Heart left ventricle (tissue), 16 donors: ENCODE measurements around the gene SELENON. TPM values are rescaled to one million over a fixed set of nuclear protein-coding genes. Genes with fewer than 3 reads are reported as not detected.

Experiments
- ATAC-seq, 4 donors: fragments of 200-7000 bp; cut with Tn5 transposase; one replicate each; pipeline ENCODE4 v1.9.1; 2020 to 2022; ENCODE audit warnings: moderate library complexity in 4 of 4, mild to moderate bottlenecking in 3 of 4, moderate number of reproducible peaks in 1 of 4
- DNase-seq, 5 donors: peaks; one replicate each; pipeline ENCODE4 v3.0.0-alpha.2; 2020
- H3K27ac ChIP-seq, 12 donors: fragments of 200-600 bp; sonication (generic) in 4 of 12; one replicate each; pipeline versions ENCODE4 v1.5.0 to v1.8.0; 2016 to 2022; ENCODE audit warnings: mild to moderate bottlenecking in 2 of 12
- H3K27me3 ChIP-seq, 9 donors: fragments of 200-600 bp; sonication (generic) in 2 of 9; one replicate each; pipeline versions ENCODE4 v1.5.1 to v1.8.0; 2016 to 2022; ENCODE audit warnings: mild to moderate bottlenecking in 3 of 9
- H3K36me3 ChIP-seq, 9 donors: fragments of 200-600 bp; sonication (generic) in 2 of 9; one replicate each; pipeline versions ENCODE4 v1.5.0 to v1.8.0; 2018 to 2022; ENCODE audit warnings: mild to moderate bottlenecking in 2 of 9
- H3K4me1 ChIP-seq, 12 donors: fragments of 200-600 bp; sonication (generic) in 4 of 12; one replicate each; pipeline versions ENCODE4 v1.5.0 to v1.8.0; 2016 to 2022; ENCODE audit warnings: mild to moderate bottlenecking in 3 of 12
- H3K4me3 ChIP-seq, 12 donors: fragments of 200-600 bp; sonication (generic) in 4 of 12; one replicate each; pipeline versions ENCODE4 v1.5.0 to v1.8.0; 2017 to 2022; ENCODE audit warnings: mild to moderate bottlenecking in 9 of 12, moderate library complexity in 4 of 12
- H3K9me3 ChIP-seq, 12 donors: fragments of 200-600 bp; sonication (generic) in 4 of 12; one replicate each; pipeline versions ENCODE4 v1.5.0 to v1.8.0; 2016 to 2022; ENCODE audit warnings: mild to moderate bottlenecking in 1 of 12
- POLR2A ChIP-seq, 2 donors: fragments of 450-650 bp; IDR thresholded peaks; one replicate each; pipeline ENCODE4 v1.6.1; 2017; ENCODE audit warnings: antibody characterized with exemption in 2 of 2, mild to moderate bottlenecking in 2 of 2, moderate library complexity in 2 of 2
- WGBS, 4 donors: extraction: QIAGEN DNeasy Blood & Tissue Kit in 2 of 4; methylation state at CpG; one replicate each; pipeline versions ENCODE4 v1.1.5 to v1.1.7; 2013 to 2018; 5-methylcytosine and 5-hydroxymethylcytosine counted together
- intact Hi-C, 10 donors: fragments of 100-400 bp; cut with DNase I; formaldehyde crosslinking; loops; one replicate each; pipeline versions ENCODE4 v1.11.1 to v1.14.2; 2022
- polyA plus RNA-seq, 2 donors: library from polyadenylated mRNA; stranded (reverse); fragments of 200-250 nt; gene quantifications; one replicate each; pipeline ENCODE4 v1.2.3, GENCODE V29; 2013
- total RNA-seq, 9 donors: library from RNA; depleted of rRNA in 2 of 9; stranded (reverse); fragments of >200 nt in 2 of 9; fragmentation: NEBNext Ultra II Directional in 3 of 9; extraction: Animal tissue kit (Norgen Biotek cat#: 25700) in 3 of 9; gene quantifications; one replicate each; pipeline versions ENCODE4 v1.1.0 to v1.2.4, GENCODE V29; 2016 to 2023
- TF ChIP-seq, protein P1 (sequence below), 12 donors: fragments of 200-600 bp; sonication (generic) in 4 of 12; IDR thresholded peaks; one replicate each; pipeline versions ENCODE4 v1.5.0 to v1.8.0; 2018 to 2022; ENCODE audit warnings: antibody characterized with exemption in 12 of 12, mild to moderate bottlenecking in 5 of 12
- donor health status: ischemic (EF 13 %, LVEDD 7.1; RV severe dilation, severe dysfunction).
- donor health status: healthy with polysubstance abuse.
- donor health status: DM: no; HTN: yes; CAD: no.
- donor health status: DM: no; HTN: no; CAD: no.
- donor health status: ischemic (EF 25% LVEDD 6.9; RV normal size, moderate dysfunction).
- donor health status: ischemic (EF 25% LVEDD 5.7; RV mildly dilated, moderate dysfunction).
- donor health status: healthy.
- donor health status: DM: yes; HTN: yes; CAD: no.
- donor health status: ischemic (EF 35%, LVEDD 5.7; RV mildly dilated, moderate dysfunction).
- donor health status: nonischemic (EF 11% LVEDD 7.7; RV severe dilation, severe dysfunction).
- donor health status: DM: yes; HTN: yes; CAD: no.
- donor health status: PGD.
- donor health status: ischemic (EF 29% LVEDD 5.4; RV normal size, mild dysfunction).
- donor health status: nonischemic (EF 23%, LVEDD 6.1; RV moderate dilation, normal function).

SELENON gene
- total and polyA plus RNA-seq, 11 donors, result 28.9 to 92.3 (median 48.5) TPM

DNA sequence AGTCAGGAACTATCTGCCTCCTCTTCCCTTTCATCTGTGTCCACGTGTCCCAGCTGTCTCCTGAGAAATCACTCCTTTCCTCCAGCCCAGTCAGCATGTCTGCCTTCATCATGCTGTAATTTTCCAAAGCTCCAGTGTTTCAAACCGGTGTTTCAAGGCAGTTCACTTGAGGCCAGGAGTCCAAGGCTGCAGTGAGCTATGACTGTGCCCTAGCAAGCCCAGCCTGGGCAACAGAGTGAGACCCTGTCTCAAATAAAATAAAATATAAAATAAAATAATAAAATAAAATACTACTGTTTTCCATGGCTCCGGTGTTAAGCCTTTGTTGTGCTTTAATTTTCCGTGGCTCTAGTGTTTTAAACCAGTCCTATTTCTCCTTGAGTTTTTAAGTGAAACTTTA, 7.9 kb upstream of the SELENON start:
- WGBS, 4 donors, result 63 to 70% (median 69%) methylated on average over 4 of the region's 4 CpGs

DNA sequence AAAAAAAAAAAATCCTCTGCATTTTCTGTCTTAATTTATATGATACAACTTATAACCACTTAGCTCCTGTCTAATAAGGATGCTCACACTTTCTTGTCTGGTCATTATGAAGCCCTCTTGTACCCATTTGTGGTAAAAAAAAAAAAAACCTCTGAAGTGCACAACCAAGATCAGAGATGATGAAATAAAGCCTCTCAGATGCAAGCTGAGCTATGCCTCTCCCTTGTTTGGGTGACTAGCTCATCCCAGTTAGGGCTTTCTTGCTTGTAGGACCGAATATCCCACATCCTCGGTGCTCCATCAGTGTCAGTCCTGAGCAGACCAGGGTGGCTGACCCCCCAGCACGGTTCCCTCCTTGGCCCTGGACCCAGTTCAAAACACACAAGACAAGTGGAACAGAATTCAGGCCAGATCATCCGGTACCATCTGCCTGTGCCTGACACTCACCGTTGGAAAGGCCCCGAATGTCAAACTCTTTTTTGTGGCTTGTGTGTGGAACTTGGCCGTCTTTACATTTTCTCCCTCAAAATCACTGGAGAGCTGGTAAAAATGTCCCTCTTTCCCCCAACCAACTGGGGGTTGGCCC, 6.3 kb upstream of the SELENON start:
- H3K9me3 ChIP-seq, result no peaks in the 10 kb centered on the region
- intact Hi-C loops, result loop anchor here in 2 of 10 donors (5.0 to 10.0 kb wide), 3 partner anchors 46 to 359 kb away; partner anchors contain the start of gene MACO1 (in 1 of the 2)
- DNase-seq (no peak), ATAC-seq (no peak)
- H3K27ac ChIP-seq, result peak overlapping the region in 1 of 12 donors; percentile 55
- H3K27me3 ChIP-seq, result no peaks in the 10 kb centered on the region
- H3K4me3 ChIP-seq, result no peak overlapping the region
- H3K4me1 ChIP-seq, result peaks cover 0 to 26% (median 11%) of the 10 kb centered on the region in 12 donors
- TF ChIP-seq, protein P1, sequence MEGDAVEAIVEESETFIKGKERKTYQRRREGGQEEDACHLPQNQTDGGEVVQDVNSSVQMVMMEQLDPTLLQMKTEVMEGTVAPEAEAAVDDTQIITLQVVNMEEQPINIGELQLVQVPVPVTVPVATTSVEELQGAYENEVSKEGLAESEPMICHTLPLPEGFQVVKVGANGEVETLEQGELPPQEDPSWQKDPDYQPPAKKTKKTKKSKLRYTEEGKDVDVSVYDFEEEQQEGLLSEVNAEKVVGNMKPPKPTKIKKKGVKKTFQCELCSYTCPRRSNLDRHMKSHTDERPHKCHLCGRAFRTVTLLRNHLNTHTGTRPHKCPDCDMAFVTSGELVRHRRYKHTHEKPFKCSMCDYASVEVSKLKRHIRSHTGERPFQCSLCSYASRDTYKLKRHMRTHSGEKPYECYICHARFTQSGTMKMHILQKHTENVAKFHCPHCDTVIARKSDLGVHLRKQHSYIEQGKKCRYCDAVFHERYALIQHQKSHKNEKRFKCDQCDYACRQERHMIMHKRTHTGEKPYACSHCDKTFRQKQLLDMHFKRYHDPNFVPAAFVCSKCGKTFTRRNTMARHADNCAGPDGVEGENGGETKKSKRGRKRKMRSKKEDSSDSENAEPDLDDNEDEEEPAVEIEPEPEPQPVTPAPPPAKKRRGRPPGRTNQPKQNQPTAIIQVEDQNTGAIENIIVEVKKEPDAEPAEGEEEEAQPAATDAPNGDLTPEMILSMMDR (IDR thresholded peaks at IDR 0.05), result no peak
- TF ChIP-seq POLR2A (IDR thresholded peaks at IDR 0.05), result no peak
- WGBS, 4 donors, result 58 to 77% (median 73%) methylated on average over 7 of the region's 7 CpGs
- H3K36me3 ChIP-seq, result no peaks in the 10 kb centered on the region

More for the DNA sequence above, 7.9 kb upstream of the SELENON start:
- TF ChIP-seq POLR2A (IDR thresholded peaks at IDR 0.05), result no peak
- TF ChIP-seq, protein P1 (IDR thresholded peaks at IDR 0.05), result no peak
- Histone ChIP-seq H3K9me3 (no peaks in the 10 kb centered on the region), H3K27ac (no peak overlapping the region), H3K4me1 (peaks cover 0 to 30% (median 11%) of the 10 kb centered on the region in 12 donors), H3K4me3 (no peak overlapping the region), H3K36me3 (no peaks in the 10 kb centered on the region), H3K27me3 (no peaks in the 10 kb centered on the region)
- intact Hi-C loops, result loop anchor here in 2 of 10 donors (5.0 to 10.0 kb wide), 3 partner anchors 45 to 357 kb away; partner anchors contain the start of gene MACO1 (in 1 of the 2)
- no peak for ATAC-seq
- no peak for DNase-seq

- Histone ChIP-seq H3K27ac (peak overlapping the region in 2 of 12 donors; percentile 32 to 55), H3K9me3 (no peaks in the 10 kb centered on the region), H3K36me3 (no peaks in the 10 kb centered on the region), H3K4me1 (peaks cover 3 to 29% (median 15%) of the 10 kb centered on the region in 12 donors), H3K27me3 (no peaks in the 10 kb centered on the region), H3K4me3 (no peak overlapping the region)
- no peak for TF ChIP-seq POLR2A (IDR thresholded peaks at IDR 0.05)
- TF ChIP-seq, protein P1 (IDR thresholded peaks at IDR 0.05), result no peak
- intact Hi-C loops, result loop anchor here in 2 of 10 donors (5.0 to 10.0 kb wide), 3 partner anchors 47 to 360 kb away; partner anchors contain the start of gene MACO1 (in 1 of the 2)
- ATAC-seq (no peak), DNase-seq (no peak)
- WGBS, 4 donors, result 38 to 52% (median 41%) methylated on average over 8 of the region's 8 CpGs
Measured at GRCh38 chr1:25794325-25794724, 5.7 kb upstream of the SELENON start.

DNA sequence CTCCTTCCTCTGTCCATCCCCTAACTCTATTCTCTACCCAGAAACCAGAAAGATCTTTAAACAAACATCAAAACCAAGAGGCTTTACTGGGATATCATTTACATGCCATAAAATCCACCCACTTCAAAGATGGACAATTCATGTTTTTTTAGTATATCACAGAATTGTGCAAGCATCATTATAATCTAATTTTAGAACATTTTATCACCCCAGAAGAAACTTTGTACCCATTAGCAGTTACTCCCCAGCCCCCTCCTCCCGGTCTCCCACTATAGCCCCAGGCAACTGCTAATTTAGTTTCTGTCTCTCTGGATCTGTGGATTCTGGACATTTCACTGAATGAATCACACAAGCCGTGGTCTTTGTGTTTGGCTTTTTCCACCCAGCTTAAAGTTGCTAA, 4.8 kb upstream of the SELENON start:
- Histone ChIP-seq H3K4me3 (no peak overlapping the region), H3K27me3 (no peaks in the 10 kb centered on the region), H3K36me3 (no peaks in the 10 kb centered on the region), H3K9me3 (no peaks in the 10 kb centered on the region), H3K27ac (peak overlapping the region in 1 of 12 donors; percentile 69), H3K4me1 (peaks cover 3 to 34% (median 20%) of the 10 kb centered on the region in 12 donors)
- intact Hi-C loops, result loop anchor here in 6 of 10 donors (5.0 to 10.0 kb wide), 9 partner anchors 50 to 360 kb away; partner anchors contain the start of genes MACO1 (in 1 of the 6) and MAN1C1 (in 1 of the 6)
- ATAC-seq (no peak), DNase-seq (no peak)
- TF ChIP-seq POLR2A (IDR thresholded peaks at IDR 0.05), result no peak
- TF ChIP-seq, protein P1 (IDR thresholded peaks at IDR 0.05), result no peak
- 89 to 95% (median 93%) methylated on average over 2 of the region's 2 CpGs for WGBS, 4 donors
